Caco-2 (cell line): ENCODE measurements around the gene ING3. TPM values are rescaled to one million over a fixed set of nuclear protein-coding genes. Genes with fewer than 3 reads are reported as not detected.

ENCODE experiments used
- BruUV-seq: library from RNA; stranded (reverse); fragments of 400-500 nt; replicated peaks from 2 replicates; lab custom pipeline; 2021; lab: Mats Ljungman, UMichigan
- CTCF ChIA-PET: fragments of 300-600 bp; sonication (Branson Sonifier 250); formaldehyde crosslinking; loops from one replicate; lab custom pipeline; 2022; ENCODE audit warnings: antibody characterized with exemption; lab: Charles Lee
- POLR2A ChIA-PET: fragments of 300-600 bp; sonication (Branson Sonifier 250); formaldehyde crosslinking; loops from one replicate; lab custom pipeline; 2022; ENCODE audit warnings: antibody characterized with exemption; lab: Charles Lee
- DNase-seq, 2 experiments: peaks; one replicate each; pipeline versions ENCODE4 v3.0.0 to v3.0.0-alpha.2; 2020 to 2022
- H3K27me3 ChIP-seq: replicated peaks from 2 replicates; pipeline ENCODE4 v1.6.0; 2011; ENCODE audit warnings: low read length; ENCODE audit not compliant: control insufficient read depth, insufficient read depth
- H3K36me3 ChIP-seq: 2 replicates; pipeline ENCODE4 v1.5.1; 2011; ENCODE audit warnings: low read length; ENCODE audit not compliant: control insufficient read depth, insufficient read depth
- H3K4me1 ChIP-seq: fragments of 250-450 bp; sonication (Bioruptor Pico); 2 replicates; pipeline ENCODE4 v1.5.1; 2020; ENCODE audit warnings: mild to moderate bottlenecking
- H3K4me3 ChIP-seq: 2 replicates; pipeline ENCODE4 v1.5.1; 2011; ENCODE audit warnings: low read depth, mild to moderate bottlenecking, control low read depth, low read length
- H3K9me3 ChIP-seq: fragments of 250-450 bp; sonication (Bioruptor Pico); 2 replicates; pipeline ENCODE4 v1.5.1; 2020; ENCODE audit warnings: mild to moderate bottlenecking, moderate library complexity
- H3K27ac Mint-ChIP-seq: one replicate; pipeline ENCODE4 v1.8.0; 2022; ENCODE audit warnings: mixed read lengths; ENCODE audit not compliant: unreplicated experiment
- H3K27me3 Mint-ChIP-seq: one replicate; pipeline ENCODE4 v1.8.0; 2022; ENCODE audit warnings: mixed read lengths; ENCODE audit not compliant: insufficient read depth, unreplicated experiment
- H3K36me3 Mint-ChIP-seq: one replicate; pipeline ENCODE4 v1.8.0; 2022; ENCODE audit warnings: mild to moderate bottlenecking, mixed read lengths; ENCODE audit not compliant: insufficient read depth, unreplicated experiment
- H3K4me1 Mint-ChIP-seq: one replicate; pipeline ENCODE4 v1.8.0; 2022; ENCODE audit warnings: low read depth, mixed read lengths; ENCODE audit not compliant: unreplicated experiment
- H3K4me3 Mint-ChIP-seq: one replicate; pipeline ENCODE4 v1.8.0; 2022; ENCODE audit warnings: mild to moderate bottlenecking, moderate library complexity, mixed read lengths; ENCODE audit not compliant: unreplicated experiment
- H3K9me3 Mint-ChIP-seq: one replicate; pipeline ENCODE4 v1.8.0; 2022; ENCODE audit warnings: mixed read lengths; ENCODE audit not compliant: unreplicated experiment
- CTCF ChIP-seq, 2 experiments: fragments of 200-600 bp in 1 of 2; IDR thresholded peaks; 1 replicate in 1 of 2; 2 replicates in 1 of 2; pipeline versions ENCODE4 v1.5.1 to v1.8.0; 2011 to 2022; ENCODE audit warnings: antibody characterized with exemption in 1 of 2, control low read depth in 1 of 2, inconsistent platforms in 1 of 2, low read depth in 1 of 2, low read length in 1 of 2, mild to moderate bottlenecking in 1 of 2, moderate library complexity in 1 of 2; ENCODE audit not compliant: insufficient read depth in 1 of 2, severe bottlenecking in 1 of 2, unreplicated experiment in 1 of 2
- intact Hi-C: fragments of 100-400 bp; cut with micrococcal nuclease; formaldehyde crosslinking; loops from one replicate; pipeline ENCODE4 v1.10.0; 2022; ENCODE audit not compliant: unreplicated experiment
- total RNA-seq: library from RNA; stranded (reverse); gene quantifications from 2 replicates; pipeline ENCODE4 v1.2.3, GENCODE V29; 2022

The ING3 gene
- total RNA-seq, 1 experiment from 2014 or later: 14.6 TPM

- BruUV-seq: no TSS peak
These were observed 36.7 kb downstream of the ING3 start for GRCh38 chr7:120987280-120987679.

DNA sequence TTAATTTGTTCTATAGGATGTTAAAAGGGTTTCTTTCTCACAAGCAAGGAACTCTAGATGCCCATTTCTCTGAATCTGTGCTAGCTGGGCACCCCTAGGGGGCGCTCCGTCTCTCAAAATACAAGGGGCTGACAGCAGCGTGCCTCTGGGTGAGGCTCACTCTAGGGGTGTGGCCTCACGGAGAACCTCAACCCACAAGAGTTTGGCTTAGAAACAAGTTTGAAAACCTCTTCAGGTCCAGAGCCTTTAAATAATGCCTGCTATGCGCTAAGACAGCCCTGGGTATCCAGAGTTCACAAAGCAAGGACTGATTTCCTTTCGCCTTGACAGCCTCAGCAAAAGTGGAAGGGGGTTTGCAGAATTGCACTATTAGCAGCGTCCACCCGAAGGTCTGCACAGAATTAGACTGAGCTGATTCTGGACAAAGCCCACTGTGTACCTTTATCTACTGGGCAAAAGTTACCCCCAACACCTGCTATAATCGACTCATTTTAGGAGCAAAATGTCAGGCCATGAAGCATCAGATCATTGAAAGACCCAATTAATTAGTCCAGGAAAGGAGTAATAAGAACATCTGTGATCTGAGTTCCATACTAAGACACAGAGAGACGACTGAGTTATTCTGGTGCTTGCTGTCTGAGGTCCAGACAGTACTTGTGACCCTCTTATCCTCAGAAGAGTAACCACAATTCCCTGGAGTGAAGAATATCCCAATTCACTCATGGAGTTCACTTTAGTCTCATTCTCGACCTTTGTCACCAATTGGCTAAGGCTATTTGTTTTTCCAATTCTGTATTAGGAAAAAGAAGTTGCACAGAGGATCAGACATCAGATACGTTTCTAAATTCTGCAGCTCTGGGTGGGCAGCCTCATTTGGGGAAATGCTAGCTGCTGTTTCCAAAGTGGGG lies 37.4 kb downstream of the ING3 start:
- H3K36me3 ChIP-seq: no peaks in the 10 kb centered on the region
- BruUV-seq: no TSS peak
- no peaks in the 10 kb centered on the region for H3K9me3 ChIP-seq
- TF ChIP-seq CTCF (IDR thresholded peaks at IDR 0.05; ENCODE audit: insufficient read depth in 1 of 2, low read depth in 1 of 2, low read length in 1 of 2, severe bottlenecking in 1 of 2, unreplicated experiment in 1 of 2): peak; percentile 97
- no peaks in the 10 kb centered on the region for H3K9me3 Mint-ChIP-seq
- H3K4me1 ChIP-seq: peaks cover 10% of the 10 kb centered on the region
- peaks cover 6% of the 10 kb centered on the region for H3K27me3 Mint-ChIP-seq
- peak overlapping the region; percentile 20 for H3K4me3 ChIP-seq
- H3K27ac Mint-ChIP-seq: no peak overlapping the region
- ChIA-PET POLR2A (no interaction called here), CTCF (interaction anchor here (0.8 to 3.6 kb wide), 6 partner anchors 13 to 120 kb away, joined by 3 to 23 read pairs (median 6); no protein-coding TSS in a partner anchor)
- intact Hi-C loops: loop anchor here (1.0 to 5.0 kb wide), 6 partner anchors 23 to 181 kb away; partner anchors contain the start of gene ING3
- H3K4me1 Mint-ChIP-seq: peaks cover 16% of the 10 kb centered on the region
- H3K4me3 Mint-ChIP-seq: peak overlapping the region; percentile 90
- H3K36me3 Mint-ChIP-seq: peaks cover 7% of the 10 kb centered on the region
- 0 out of 2 replicates have a peak, but pooled peaks cover 2% of the 10 kb centered on the region for H3K27me3 ChIP-seq
- peak; percentile 80 to 85 for DNase-seq

More at GRCh38 chr7:120987280-120987679, 36.7 kb downstream of the ING3 start:
- TF ChIP-seq CTCF (IDR thresholded peaks at IDR 0.05; ENCODE audit: insufficient read depth in 1 of 2, low read depth in 1 of 2, low read length in 1 of 2, severe bottlenecking in 1 of 2, unreplicated experiment in 1 of 2): no peak
- DNase-seq: no peak
- POLR2A ChIA-PET: interaction anchor here (0.8 kb wide), 1 partner anchor 37 kb away, joined by 5 read pairs; the partner anchor contains the start of gene ING3
- Mint-ChIP-seq H3K36me3 (peaks cover 7% of the 10 kb centered on the region), H3K4me1 (peaks cover 16% of the 10 kb centered on the region), H3K27me3 (peaks cover 6% of the 10 kb centered on the region), H3K4me3 (peak overlapping the region; percentile 90), H3K9me3 (no peaks in the 10 kb centered on the region), H3K27ac (no peak overlapping the region)
- Histone ChIP-seq H3K4me3 (no peak overlapping the region), H3K27me3 (0 out of 2 replicates have a peak, but pooled peaks cover 2% of the 10 kb centered on the region), H3K4me1 (peaks cover 10% of the 10 kb centered on the region), H3K36me3 (no peaks in the 10 kb centered on the region), H3K9me3 (no peaks in the 10 kb centered on the region)
- intact Hi-C loops: loop anchor here (1.0 to 5.0 kb wide), 5 partner anchors 37 to 180 kb away; partner anchors contain the start of gene ING3
- CTCF ChIA-PET: interaction anchor here (0.8 to 3.6 kb wide), 6 partner anchors 13 to 121 kb away, joined by 3 to 23 read pairs (median 4); no protein-coding TSS in a partner anchor

GRCh38 chr7:120988591-120989256 lies 38.1 kb downstream of the ING3 start, which contains the start of gene CPED1:
CPED1 (plus strand) TSS chr7:120988711; CDS start chr7:120989622, 911 bp downstream.
- no peaks in the 10 kb centered on the region for H3K9me3 ChIP-seq
- Mint-ChIP-seq H3K27ac (no peak within 1 kb of the TSS), H3K4me1 (peaks cover 16% of the 10 kb centered on the region), H3K9me3 (no peaks in the 10 kb centered on the region), H3K27me3 (peaks cover 6% of the 10 kb centered on the region), H3K4me3 (peak within 1 kb of the TSS; percentile 90), H3K36me3 (peaks cover 7% of the 10 kb centered on the region)
- ChIA-PET POLR2A (no interaction called here), CTCF (interaction anchor here (0.6 to 3.6 kb wide), 6 partner anchors 12 to 119 kb away, joined by 3 to 23 read pairs (median 4); no protein-coding TSS in a partner anchor)
- intact Hi-C loops: loop anchor here (2.0 to 5.0 kb wide), 3 partner anchors 22 to 181 kb away; no protein-coding TSS in a partner anchor
- no peaks in the 10 kb centered on the region for H3K36me3 ChIP-seq
- no peak for TF ChIP-seq CTCF (IDR thresholded peaks at IDR 0.05; ENCODE audit: insufficient read depth in 1 of 2, low read depth in 1 of 2, low read length in 1 of 2, severe bottlenecking in 1 of 2, unreplicated experiment in 1 of 2)
- DNase-seq: peak; percentile 36 to 60
- peaks cover 10% of the 10 kb centered on the region for H3K4me1 ChIP-seq
- peak within 1 kb of the TSS; percentile 20 for H3K4me3 ChIP-seq
- no TSS peak for BruUV-seq
- H3K27me3 ChIP-seq: 0 out of 2 replicates have a peak, but pooled peaks cover 2% of the 10 kb centered on the region
